B cell (primary cell): ENCODE results near the gene CORO1C. TPM values are rescaled to one million over a fixed set of nuclear protein-coding genes. Genes with fewer than 3 reads are reported as not detected.
A peak's percentile ranks its signal among the peaks of the same experiment; 100 is the strongest.
"Not testable (repeated sequence)": the region's sequence is repeated elsewhere in the genome, so short reads cannot be mapped to it uniquely, and the experiment has no call there.

Experiments used
- ATAC-seq: fragments of 200-7000 bp; cut with Tn5 transposase; one replicate; pipeline ENCODE4 v1.10.0; 2021; ENCODE audit warnings: low read depth, mild to moderate bottlenecking, moderate number of reproducible peaks, moderate library complexity
- CTCF ChIA-PET: fragments of 350-600 bp; sonication (Branson Sonifier 250); formaldehyde crosslinking; loops from one replicate; lab custom pipeline; 2021; ENCODE audit warnings: antibody characterized with exemption, inconsistent platforms; lab: Charles Lee
- POLR2A ChIA-PET: fragments of 350-600 bp; sonication (Branson Sonifier 250); formaldehyde crosslinking; loops from one replicate; lab custom pipeline; 2021; ENCODE audit warnings: antibody characterized with exemption; lab: Charles Lee
- DNase-seq: peaks from one replicate; pipeline ENCODE4 v3.0.0; 2013
- H2AFZ ChIP-seq: 2 replicates; pipeline ENCODE4 v1.6.1; 2012; ENCODE audit warnings: mild to moderate bottlenecking, low read depth, low read length; ENCODE audit not compliant: insufficient read depth, poor library complexity, severe bottlenecking
- H3K27ac ChIP-seq, 2 donors: 1 replicate in 1 of 2; 2 replicates in 1 of 2; pipeline ENCODE4 v1.5.1; 2012 to 2013; ENCODE audit warnings: low read length in 2 of 2, mild to moderate bottlenecking in 2 of 2, moderate library complexity in 1 of 2
- H3K27me3 ChIP-seq, 4 experiments: fragments of 200-600 bp in 1 of 4; sonication (generic) in 1 of 4; replicated peaks in 1 of 4; 1 replicate in 2 of 4; 2 replicates in 2 of 4; pipeline versions ENCODE4 v1.6.1 to v1.7.0; 2013 to 2016; ENCODE audit warnings: low read length in 3 of 4, mild to moderate bottlenecking in 2 of 4, mixed read lengths in 1 of 4, moderate library complexity in 1 of 4; ENCODE audit not compliant: insufficient read depth in 4 of 4, control insufficient read depth in 3 of 4; ENCODE audit errors: control extremely low read depth in 1 of 4
- H3K36me3 ChIP-seq, 2 experiments: replicated peaks in 1 of 2; 1 replicate in 1 of 2; 2 replicates in 1 of 2; pipeline versions ENCODE4 v1.6.1 to v1.7.1; 2013; ENCODE audit warnings: low read length in 1 of 2; ENCODE audit not compliant: insufficient read depth in 2 of 2, control insufficient read depth in 1 of 2; ENCODE audit errors: control extremely low read depth in 1 of 2, extremely low read depth in 1 of 2
- H3K4me1 ChIP-seq, 2 donors: fragments of 200-600 bp in 1 of 2; sonication (generic) in 1 of 2; 1 replicate in 1 of 2; 2 replicates in 1 of 2; pipeline versions ENCODE4 v1.5.1 to v1.6.1; 2013 to 2017; ENCODE audit warnings: low read length in 2 of 2; ENCODE audit not compliant: control insufficient read depth in 2 of 2, insufficient read depth in 2 of 2
- H3K4me2 ChIP-seq: replicated peaks from 2 replicates; pipeline ENCODE3; 2012; ENCODE audit warnings: mild to moderate bottlenecking, low read depth, low read length; ENCODE audit not compliant: poor library complexity, severe bottlenecking
- H3K4me3 ChIP-seq, 5 experiments: fragments of 200-600 bp in 1 of 5; sonication (generic) in 1 of 5; 1 replicate in 3 of 5; 2 replicates in 2 of 5; pipeline versions ENCODE4 v1.5.1 to v1.7.0; 2011 to 2016; ENCODE audit warnings: low read length in 4 of 5, mild to moderate bottlenecking in 4 of 5, low read depth in 2 of 5, control low read depth in 1 of 5, moderate library complexity in 1 of 5; ENCODE audit not compliant: insufficient read depth in 1 of 5; ENCODE audit errors: control extremely low read depth in 1 of 5, extremely low read depth in 1 of 5
- H3K79me2 ChIP-seq: fragments of 200-600 bp; sonication (generic); one replicate; pipeline ENCODE4 v1.6.0; 2016; ENCODE audit warnings: low read length; ENCODE audit not compliant: control insufficient read depth, insufficient read depth
- H3K9ac ChIP-seq: fragments of 200-600 bp; sonication (generic); 2 replicates; pipeline ENCODE4 v1.6.1; 2017; ENCODE audit warnings: mild to moderate bottlenecking, low read length, moderate library complexity
- H3K9me3 ChIP-seq, 3 donors: one replicate each; pipeline versions ENCODE4 v1.6.1 to v1.7.1; 2013; ENCODE audit warnings: low read length in 2 of 3; ENCODE audit not compliant: control insufficient read depth in 2 of 3, insufficient read depth in 1 of 3; ENCODE audit errors: control extremely low read depth in 1 of 3
- H4K20me1 ChIP-seq: 2 replicates; pipeline ENCODE4 v1.6.0; 2012; ENCODE audit warnings: mild to moderate bottlenecking, low read length; ENCODE audit not compliant: insufficient read depth, control insufficient read depth, poor library complexity, severe bottlenecking
- H3K27ac Mint-ChIP-seq: one replicate; pipeline ENCODE4 v1.8.0; 2021; ENCODE audit warnings: mixed read lengths
- H3K27me3 Mint-ChIP-seq: one replicate; pipeline ENCODE4 v1.8.0; 2021; ENCODE audit warnings: mixed read lengths
- H3K4me1 Mint-ChIP-seq: one replicate; pipeline ENCODE4 v1.8.0; 2021; ENCODE audit warnings: mixed read lengths
- H3K4me3 Mint-ChIP-seq: one replicate; pipeline ENCODE4 v1.8.0; 2021; ENCODE audit warnings: mixed read lengths
- H3K9me3 Mint-ChIP-seq: one replicate; pipeline ENCODE4 v1.8.0; 2022; ENCODE audit warnings: mixed read lengths; ENCODE audit not compliant: insufficient read depth
- CTCF ChIP-seq: fragments of 200-600 bp; IDR thresholded peaks from one replicate; pipeline ENCODE4 v1.8.0; 2022; ENCODE audit warnings: antibody characterized with exemption, mild to moderate bottlenecking
- EZH2 ChIP-seq: IDR thresholded peaks from 2 replicates; pipeline ENCODE4 v1.6.1; 2012; ENCODE audit warnings: borderline replicate concordance, low read depth, mild to moderate bottlenecking, moderate library complexity, low read length; ENCODE audit not compliant: insufficient read depth, poor library complexity, severe bottlenecking
- WGBS: methylation state at CpG from one replicate; pipeline ENCODE4 v1.1.5; 2013; ENCODE audit warnings: missing lambda C conversion rate; ENCODE audit not compliant: insufficient coverage; 5-methylcytosine and 5-hydroxymethylcytosine counted together
- intact Hi-C: fragments of 100-400 bp; cut with micrococcal nuclease; formaldehyde crosslinking; loops from one replicate; pipeline ENCODE4 v1.10.0; 2022
- polyA plus RNA-seq: library from polyadenylated mRNA; depleted of rRNA; stranded (reverse); fragments of >200 nt; gene quantifications from 2 replicates; pipeline ENCODE4 v1.2.3, GENCODE V29; 2012
- total RNA-seq, 2 donors: library from RNA; stranded (reverse); fragments of 120-200 nt in 1 of 2; gene quantifications; 1 replicate in 1 of 2; 2 replicates in 1 of 2; pipeline versions ENCODE4 v1.2.3 to v1.2.4, GENCODE V29; 2013 to 2022

Gene CORO1C
- total and polyA plus RNA-seq, 2 donors (not counting 1 experiment from before 2014, with no cell fraction given): 19.2 to 68.0 TPM

- H3K4me2 ChIP-seq, H2AFZ ChIP-seq, H3K9ac ChIP-seq, H3K27me3 Mint-ChIP-seq, H3K79me2 ChIP-seq, H3K27ac Mint-ChIP-seq, intact Hi-C loops, H3K4me3 ChIP-seq, H3K27me3 ChIP-seq, H4K20me1 ChIP-seq, ATAC-seq, H3K4me3 Mint-ChIP-seq, DNase-seq, H3K9me3 Mint-ChIP-seq, H3K9me3 ChIP-seq, H3K27ac ChIP-seq: not testable (repeated sequence)
- peaks cover 23% of the 10 kb centered on the region for H3K4me1 Mint-ChIP-seq
- POLR2A ChIA-PET: interaction anchor here (0.6 to 1.5 kb wide), 3 partner anchors 9 to 147 kb away, joined by 3 read pairs; no protein-coding TSS in a partner anchor
- WGBS: 97% methylated on average over 6 of the region's 9 CpGs
- Histone ChIP-seq H3K36me3 (peaks cover 9 to 56% of the 10 kb centered on the region in 2 experiments), H3K4me1 (peaks cover 14 to 15% of the 10 kb centered on the region in 2 donors)
- CTCF ChIA-PET: interaction anchor here (0.9 to 2.1 kb wide), 4 partner anchors 10 to 21 kb away, joined by 3 to 16 read pairs (median 6); partner anchors contain the start of gene SELPLG
Measured at GRCh38 chr12:108654622-108655021, 76.7 kb downstream of the CORO1C start.

- Mint-ChIP-seq H3K4me1 (peaks cover 23% of the 10 kb centered on the region), H3K4me3 (no peak overlapping the region), H3K27me3 (no peaks in the 10 kb centered on the region), H3K9me3 (no peaks in the 10 kb centered on the region), H3K27ac (peak overlapping the region; percentile 79)
- H3K27me3 ChIP-seq: no peaks in the 10 kb centered on the region
- no peak overlapping the region for H3K4me2 ChIP-seq
- H3K4me1 ChIP-seq: peaks cover 14 to 15% of the 10 kb centered on the region in 2 donors
- H2AFZ ChIP-seq: no peak overlapping the region
- H3K27ac ChIP-seq: peak overlapping the region; percentile 20 to 35
- intact Hi-C loops: no loop called here
- H3K36me3 ChIP-seq: peaks cover 8 to 54% of the 10 kb centered on the region in 2 experiments
- H3K9me3 ChIP-seq: no peaks in the 10 kb centered on the region
- ChIA-PET POLR2A (interaction anchor here (1.0 to 1.7 kb wide), 5 partner anchors 10 to 20 kb away, joined by 3 to 8 read pairs (median 5); partner anchors contain the start of gene SELPLG), CTCF (interaction anchor here (1.0 to 10.3 kb wide), 6 partner anchors 9 to 149 kb away, joined by 3 to 133 read pairs (median 8); no protein-coding TSS in a partner anchor)
- TF ChIP-seq EZH2 (no peak), CTCF (no peak)
- H3K4me3 ChIP-seq: no peak overlapping the region
- no peak overlapping the region for H3K9ac ChIP-seq
- DNase-seq (no peak), ATAC-seq (no peak)
- peaks cover 9% of the 10 kb centered on the region for H3K79me2 ChIP-seq
- WGBS: 100% methylated on average over 3 of the region's 3 CpGs
- H4K20me1 ChIP-seq: peaks cover 5% of the 10 kb centered on the region
Measured at GRCh38 chr12:108653922-108654321, 77.4 kb downstream of the CORO1C start.
